HEK293 (cell line): Measurements from ENCODE around the gene LASP1NB.
"Not testable (repeated sequence)": the region's sequence is repeated elsewhere in the genome, so short reads cannot be mapped to it uniquely, and the experiment has no call there.

Experiments
- CTCF ChIA-PET: fragments of 350-600 bp; formaldehyde crosslinking; extraction: SDS; loops from one replicate; lab custom pipeline; 2021; ENCODE audit warnings: antibody characterized with exemption; lab: Yijun Ruan, JAX
- POLR2A ChIA-PET: fragments of 300-600 bp; formaldehyde crosslinking; extraction: SDS; loops from one replicate; lab custom pipeline; 2020; ENCODE audit warnings: antibody characterized with exemption, inconsistent platforms; lab: Yijun Ruan, JAX
- H3K27ac ChIP-seq: fragments of 200-500 bp; sonication (Bioruptor generic); 2 replicates; pipeline ENCODE4 v1.5.1; 2014; ENCODE audit warnings: low read depth, low read length, control low read depth, inconsistent platforms; ENCODE audit errors: extremely low read depth
- H3K36me3 ChIP-seq, 2 experiments: fragments of 200-500 bp in 1 of 2; sonication (Bioruptor generic) in 1 of 2; 1 replicate in 1 of 2; 2 replicates in 1 of 2; pipeline ENCODE4 v1.5.1; 2014 to 2017; ENCODE audit warnings: inconsistent platforms in 2 of 2, low read length in 2 of 2; ENCODE audit not compliant: control insufficient read depth in 2 of 2, insufficient read depth in 1 of 2
- H3K4me1 ChIP-seq: fragments of 200-500 bp; sonication (Bioruptor generic); 2 replicates; pipeline ENCODE4 v1.5.1; 2014; ENCODE audit warnings: mild to moderate bottlenecking, low read length, inconsistent platforms; ENCODE audit not compliant: control insufficient read depth, insufficient read depth
- H3K4me3 ChIP-seq: 2 replicates; pipeline ENCODE4 v1.5.1; 2011; ENCODE audit warnings: low read depth, mild to moderate bottlenecking, control low read depth, low read length, moderate library complexity
- H3K9me3 ChIP-seq: fragments of 200-500 bp; sonication (Bioruptor generic); 2 replicates; pipeline ENCODE4 v1.5.1; 2014; ENCODE audit warnings: low read depth, low read length, inconsistent platforms; ENCODE audit not compliant: control insufficient read depth, insufficient read depth
- EGR2 ChIP-seq: fragments of 450-650 bp; formaldehyde crosslinking; IDR thresholded peaks from 2 replicates; pipeline ENCODE4 v1.5.1; 2016; ENCODE audit warnings: low read depth, missing biosample characterization, missing genetic modification characterization
- FEZF1 ChIP-seq: fragments of 450-650 bp; formaldehyde crosslinking; IDR thresholded peaks from 2 replicates; pipeline ENCODE4 v1.5.1; 2016; ENCODE audit warnings: missing biosample characterization, missing genetic modification characterization
- KLF16 ChIP-seq: fragments of 450-650 bp; formaldehyde crosslinking; IDR thresholded peaks from 2 replicates; pipeline ENCODE4 v1.5.1; 2017; ENCODE audit warnings: missing biosample characterization, missing genetic modification characterization
- MZF1 ChIP-seq: fragments of 450-650 bp; formaldehyde crosslinking; IDR thresholded peaks from 2 replicates; pipeline ENCODE4 v1.5.1; 2017; ENCODE audit warnings: missing biosample characterization, missing genetic modification characterization, borderline replicate concordance
- RBAK ChIP-seq: fragments of 450-650 bp; formaldehyde crosslinking; IDR thresholded peaks from 2 replicates; pipeline ENCODE4 v1.5.1; 2016; ENCODE audit warnings: missing biosample characterization, missing genetic modification characterization
- ZBTB26 ChIP-seq: fragments of 450-650 bp; formaldehyde crosslinking; optimal IDR thresholded peaks from 2 replicates; pipeline ENCODE3; 2016; ENCODE audit warnings: missing biosample characterization, mild to moderate bottlenecking, missing genetic modification characterization
- ZFP37 ChIP-seq: fragments of 450-650 bp; formaldehyde crosslinking; IDR thresholded peaks from 2 replicates; pipeline ENCODE4 v1.5.1; 2016; ENCODE audit warnings: missing biosample characterization, missing genetic modification characterization
- ZNF133 ChIP-seq: fragments of 450-650 bp; formaldehyde crosslinking; IDR thresholded peaks from 2 replicates; pipeline ENCODE4 v1.5.1; 2016; ENCODE audit warnings: missing biosample characterization, missing genetic modification characterization
- ZNF18 ChIP-seq: fragments of 450-650 bp; formaldehyde crosslinking; IDR thresholded peaks from 2 replicates; pipeline ENCODE4 v1.5.1; 2016; ENCODE audit warnings: missing biosample characterization, missing genetic modification characterization
- ZNF211 ChIP-seq: fragments of 450-650 bp; formaldehyde crosslinking; IDR thresholded peaks from 2 replicates; pipeline ENCODE4 v1.5.1; 2016; ENCODE audit warnings: low read depth, missing biosample characterization, missing genetic modification characterization
- ZNF335 ChIP-seq: fragments of 450-650 bp; formaldehyde crosslinking; conservative IDR thresholded peaks from 2 replicates; pipeline ENCODE4 v1.5.1; 2016; ENCODE audit warnings: missing biosample characterization, missing genetic modification characterization
- ZNF416 ChIP-seq: fragments of 450-650 bp; formaldehyde crosslinking; IDR thresholded peaks from 2 replicates; pipeline ENCODE4 v1.5.1; 2016; ENCODE audit warnings: missing biosample characterization, missing genetic modification characterization
- ZNF555 ChIP-seq: fragments of 450-650 bp; formaldehyde crosslinking; conservative IDR thresholded peaks from 2 replicates; pipeline ENCODE4 v1.5.1; 2017; ENCODE audit warnings: missing biosample characterization, mild to moderate bottlenecking, missing genetic modification characterization, inconsistent platforms
- ZNF571 ChIP-seq: fragments of 450-650 bp; formaldehyde crosslinking; IDR thresholded peaks from 2 replicates; pipeline ENCODE4 v1.5.0; 2017; ENCODE audit warnings: missing biosample characterization, missing genetic modification characterization
- ZNF580 ChIP-seq: fragments of 450-650 bp; formaldehyde crosslinking; IDR thresholded peaks from 2 replicates; pipeline ENCODE4 v1.5.1; 2016; ENCODE audit warnings: missing biosample characterization, missing genetic modification characterization
- ZNF600 ChIP-seq: fragments of 450-650 bp; formaldehyde crosslinking; IDR thresholded peaks from 2 replicates; pipeline ENCODE4 v1.5.1; 2016; ENCODE audit warnings: missing biosample characterization, missing genetic modification characterization
- ZNF626 ChIP-seq: fragments of 450-650 bp; sonication (Bioruptor Pico); formaldehyde crosslinking; IDR thresholded peaks from 2 replicates; pipeline ENCODE4 v1.5.1; 2018; ENCODE audit warnings: missing biosample characterization, missing genetic modification characterization, inconsistent platforms
- ZNF704 ChIP-seq: fragments of 450-650 bp; formaldehyde crosslinking; IDR thresholded peaks from 2 replicates; pipeline ENCODE4 v1.5.1; 2016; ENCODE audit warnings: missing biosample characterization, missing genetic modification characterization
- ZNF777 ChIP-seq: fragments of 450-650 bp; formaldehyde crosslinking; IDR thresholded peaks from 2 replicates; pipeline ENCODE4 v1.5.1; 2017; ENCODE audit warnings: missing biosample characterization, missing genetic modification characterization, borderline replicate concordance

The LASP1NB gene

GRCh38 chr17:38922538-38923297 is 2.7 kb upstream of the LASP1NB start (continued):
- no peak for TF ChIP-seq ZNF133 (tag by site-specific recombination)

GRCh38 chr17:38926293-38927070 is 1.1 kb downstream of the LASP1NB start:
- TF ChIP-seq MZF1 (tag by site-specific recombination) = no peak
- no peak for TF ChIP-seq ZNF335 (tag by site-specific recombination)
- Histone ChIP-seq H3K4me1 (no peaks in the 10 kb centered on the region; the same call in 1 of the 2 replicates), H3K9me3 (no peaks in the 10 kb centered on the region), H3K27ac (no peak overlapping the region), H3K36me3 (no peaks in the 10 kb centered on the region; a peak in 1 of 3 replicates), H3K4me3 (no peak overlapping the region)
- CTCF ChIA-PET = interaction anchor here (0.6 to 1.1 kb wide), 4 partner anchors 10 to 56 kb away, joined by 3 read pairs; no protein-coding TSS in a partner anchor
- POLR2A ChIA-PET = interaction anchor here (2.9 kb wide), 1 partner anchor 55 kb away, joined by 11 read pairs; no protein-coding TSS in a partner anchor

GRCh38 chr17:38930782-38931181 is 5.4 kb downstream of the LASP1NB start:
- H3K4me1 ChIP-seq, H3K36me3 ChIP-seq, H3K9me3 ChIP-seq, CTCF ChIA-PET, POLR2A ChIA-PET, H3K4me3 ChIP-seq, H3K27ac ChIP-seq: not testable (repeated sequence)

GRCh38 chr17:38933962-38934361 is 8.5 kb downstream of the LASP1NB start:
- H3K4me3 ChIP-seq, POLR2A ChIA-PET, H3K36me3 ChIP-seq, H3K4me1 ChIP-seq, H3K27ac ChIP-seq, H3K9me3 ChIP-seq: not testable (repeated sequence)
- CTCF ChIA-PET = interaction anchor here (2.0 to 2.9 kb wide), 2 partner anchors 10 to 219 kb away, joined by 9 to 15 read pairs; partner anchors contain the start of gene LASP1NB
- 0 out of 2 replicates have a peak, but pooled peaks have one; percentile 29 for TF ChIP-seq ZNF600
- 0 out of 2 replicates have a peak, but pooled peaks have one; percentile 38 for TF ChIP-seq ZNF580 (tag by site-specific recombination)

- Histone ChIP-seq H3K9me3 (no peaks in the 10 kb centered on the region), H3K27ac (no peak overlapping the region), H3K4me3 (no peak overlapping the region), H3K4me1 (no peaks in the 10 kb centered on the region), H3K36me3 (no peaks in the 10 kb centered on the region)
- TF ChIP-seq KLF16 = no peak
- no peak for TF ChIP-seq ZBTB26 (tag by site-specific recombination)
- TF ChIP-seq ZFP37 (tag by site-specific recombination) = no peak
- TF ChIP-seq ZNF416 (tag by site-specific recombination) = no peak
- TF ChIP-seq ZNF211 = no peak
- TF ChIP-seq ZNF18 (tag by site-specific recombination) = no peak
- TF ChIP-seq ZNF704 = no peak
- no peak for TF ChIP-seq ZNF626 (tag by site-specific recombination)
- TF ChIP-seq ZNF555 (tag by site-specific recombination) = no peak
- TF ChIP-seq FEZF1 = no peak
- TF ChIP-seq RBAK (tag by site-specific recombination) = no peak
- no peak for TF ChIP-seq ZNF571
- no peak for TF ChIP-seq ZNF777
- TF ChIP-seq EGR2 = no peak
- ChIA-PET CTCF (interaction anchor here (0.6 to 1.3 kb wide), 2 partner anchors 16 to 214 kb away, joined by 3 to 6 read pairs; no protein-coding TSS in a partner anchor), POLR2A (no interaction called here)
These were observed 14.6 kb downstream of the LASP1NB start for GRCh38 chr17:38939987-38940386.
